SIG-M5 (cell line): ENCODE data around the gene IGSF9.

ENCODE experiments used
- DNase-seq: peaks from one replicate; lab custom pipeline; 2025; lab: John Stamatoyannopoulos, UW

The IGSF9 gene

DNA sequence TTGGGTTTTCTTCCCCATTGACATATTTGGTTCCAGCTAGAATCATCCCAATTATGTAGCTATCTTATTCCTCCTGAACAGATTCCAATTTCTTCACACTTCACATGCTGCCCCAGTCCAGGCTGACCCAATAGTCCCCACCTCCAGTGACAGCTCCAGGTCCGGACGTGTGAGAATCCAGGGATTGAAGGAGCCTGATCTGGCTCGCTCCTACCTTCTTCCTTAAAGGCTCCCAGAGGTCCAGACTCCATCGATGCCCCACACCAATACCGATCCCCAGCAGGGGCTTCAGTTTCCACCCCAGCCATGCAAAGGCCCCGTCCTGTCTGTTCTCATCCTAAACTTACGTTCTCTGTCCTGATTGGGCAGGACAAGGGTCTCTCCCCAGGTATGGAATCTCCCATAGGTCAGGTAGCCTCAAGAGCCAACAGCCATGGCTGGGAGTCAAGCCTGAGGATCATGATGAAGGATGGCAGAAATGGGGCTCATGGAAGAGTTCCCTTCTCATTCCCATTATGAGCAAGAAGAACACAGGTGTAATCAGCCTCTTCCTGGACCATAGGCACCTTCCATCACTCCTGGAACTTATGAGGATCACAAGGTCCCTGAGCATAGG is 29.0 kb upstream of the IGSF9 start:
- DNase-seq, result no peak

GRCh38 chr1:159973350-159973940 is 28.0 kb upstream of the IGSF9 start:
- DNase-seq, result no peak

- DNase-seq, result no peak
These were observed 27.2 kb upstream of the IGSF9 start for GRCh38 chr1:159972443-159973205.

- no peak for DNase-seq
These were observed 25.5 kb upstream of the IGSF9 start for GRCh38 chr1:159970932-159971342.

- DNase-seq, result no peak
These were observed 23.5 kb upstream of the IGSF9 start for GRCh38 chr1:159968901-159969300.

GRCh38 chr1:159965263-159965662 is 19.9 kb upstream of the IGSF9 start:
- no peak for DNase-seq

- no peak for DNase-seq
These were observed 18.7 kb upstream of the IGSF9 start for GRCh38 chr1:159964144-159964543.

DNA sequence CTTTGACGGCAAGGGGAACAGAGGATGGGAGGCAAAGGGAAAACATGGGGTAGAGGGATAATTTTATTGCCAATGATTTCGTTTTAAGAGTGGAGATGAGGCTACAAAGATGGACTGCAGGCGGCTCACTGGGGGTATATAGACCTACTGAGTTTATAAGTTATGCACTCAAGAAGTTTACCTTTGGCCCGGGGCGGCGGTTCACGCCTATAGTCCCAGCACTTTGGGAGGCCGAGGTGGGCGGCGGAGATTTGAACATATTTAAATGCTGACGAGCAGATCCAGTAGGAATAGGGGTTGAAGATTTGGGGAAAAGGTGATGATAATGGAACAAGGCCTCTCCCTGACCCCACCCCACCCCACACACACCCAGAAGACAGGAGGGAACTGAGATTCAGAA is 16.8 kb upstream of the IGSF9 start:
- DNase-seq, result no peak

GRCh38 chr1:159961636-159962035 is 16.2 kb upstream of the IGSF9 start:
- DNase-seq, result no peak

GRCh38 chr1:159960721-159961381 is 15.4 kb upstream of the IGSF9 start:
- DNase-seq, result no peak

DNA sequence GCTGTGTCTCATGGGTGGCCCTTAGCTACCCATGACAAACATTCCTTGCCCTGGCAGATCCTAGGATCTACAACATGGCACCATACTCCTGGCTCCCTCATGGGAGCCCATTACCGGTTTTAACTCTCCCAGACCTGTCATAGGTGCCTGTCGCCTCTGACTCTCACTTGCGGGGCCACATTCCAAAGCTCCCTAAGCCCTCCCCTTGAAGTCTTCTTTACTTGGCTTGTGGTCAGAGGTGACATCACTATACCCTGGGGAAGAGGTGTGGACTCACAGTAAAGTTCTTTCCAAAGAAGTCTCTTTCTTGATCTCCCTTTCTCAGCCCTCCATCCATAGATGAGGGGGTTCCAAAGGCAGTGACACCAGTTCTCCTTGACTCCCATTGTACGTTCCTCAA is 14.0 kb upstream of the IGSF9 start:
- no peak for DNase-seq

DNA sequence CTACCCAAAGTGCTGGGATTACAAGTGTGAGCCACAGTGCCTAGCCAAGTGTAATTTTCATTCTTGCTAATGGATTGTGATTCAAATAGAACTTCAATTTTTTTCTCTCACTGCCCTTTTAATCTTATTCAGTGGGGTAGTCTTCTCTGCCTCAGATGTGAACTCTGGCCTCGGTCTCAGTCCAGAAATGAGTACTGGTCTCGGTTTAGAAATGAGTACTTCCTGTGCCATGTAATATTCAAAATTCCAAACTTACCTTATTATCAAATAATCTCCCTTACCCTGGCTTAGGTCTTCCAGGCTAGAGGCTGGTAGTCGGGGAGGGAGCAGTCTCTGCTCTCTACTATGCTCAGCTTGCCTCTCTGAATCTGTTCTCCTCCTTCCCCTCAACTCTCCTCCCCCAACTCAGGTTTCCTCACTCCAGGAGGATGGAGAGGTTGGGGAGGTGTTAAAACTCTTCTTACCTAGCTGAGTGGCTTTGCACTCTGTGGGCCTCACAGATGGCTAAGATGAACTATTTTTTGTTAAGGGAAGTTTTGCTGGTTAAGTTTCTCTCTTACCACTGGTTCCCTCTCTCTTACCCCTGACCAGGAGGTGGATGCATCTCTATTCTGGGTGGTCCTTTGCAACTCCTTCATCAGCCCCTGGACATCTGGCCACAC is 13.4 kb upstream of the IGSF9 start:
- no peak for DNase-seq

- DNase-seq, result no peak
These were observed 12.4 kb upstream of the IGSF9 start for GRCh38 chr1:159957824-159958268.

GRCh38 chr1:159955456-159955855 is 10.0 kb upstream of the IGSF9 start:
- no peak for DNase-seq

GRCh38 chr1:159953536-159954515 is 8.4 kb upstream of the IGSF9 start, which contains the start of gene SLAMF9:
Gene SLAMF9 (minus strand): TSS chr1:159954237. CDS start chr1:159954137, 100 bp downstream.
- no peak for DNase-seq

- DNase-seq, result no peak
These were observed 7.5 kb upstream of the IGSF9 start for GRCh38 chr1:159952932-159953331.

DNA sequence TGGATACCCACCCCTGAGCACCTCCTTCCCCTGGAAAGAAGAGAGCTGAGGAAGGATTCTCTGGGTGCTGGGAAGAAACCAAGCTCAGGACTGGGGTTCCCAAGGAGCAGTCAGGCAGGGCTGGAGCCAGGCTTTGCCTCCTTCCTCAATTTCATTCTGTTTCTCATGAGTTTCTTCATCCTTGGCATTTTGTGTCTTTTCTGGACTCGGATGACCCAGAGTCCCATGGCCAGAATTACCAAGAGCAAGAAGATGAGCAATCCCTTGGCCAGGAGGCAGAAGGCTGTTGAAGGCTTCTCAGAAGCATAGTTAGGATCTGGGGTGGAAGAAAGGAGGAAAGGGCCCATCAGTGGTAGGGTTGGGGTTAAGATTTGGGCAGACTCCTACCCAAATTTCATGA is 6.1 kb upstream of the IGSF9 start:
- no peak for DNase-seq

DNA sequence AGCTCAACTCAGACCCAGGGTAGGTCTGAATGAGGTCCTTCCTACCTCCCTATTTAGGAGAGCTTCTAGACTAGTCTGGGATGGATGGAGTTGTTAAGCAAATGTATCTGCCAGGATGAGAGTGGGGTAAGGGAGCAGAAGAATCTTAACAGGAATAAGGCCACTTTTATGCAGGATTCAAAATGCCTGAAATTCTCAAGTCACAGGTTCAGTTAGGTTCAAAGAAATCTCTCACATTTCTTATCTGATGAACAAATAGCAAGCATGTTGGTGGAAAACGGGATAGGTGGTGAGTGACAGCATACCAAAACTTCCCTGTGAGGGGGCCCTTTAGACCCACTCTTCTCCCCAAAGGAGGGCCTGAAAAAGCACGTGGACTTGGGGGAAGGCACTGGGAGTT is 5.6 kb upstream of the IGSF9 start:
- no peak for DNase-seq

DNA sequence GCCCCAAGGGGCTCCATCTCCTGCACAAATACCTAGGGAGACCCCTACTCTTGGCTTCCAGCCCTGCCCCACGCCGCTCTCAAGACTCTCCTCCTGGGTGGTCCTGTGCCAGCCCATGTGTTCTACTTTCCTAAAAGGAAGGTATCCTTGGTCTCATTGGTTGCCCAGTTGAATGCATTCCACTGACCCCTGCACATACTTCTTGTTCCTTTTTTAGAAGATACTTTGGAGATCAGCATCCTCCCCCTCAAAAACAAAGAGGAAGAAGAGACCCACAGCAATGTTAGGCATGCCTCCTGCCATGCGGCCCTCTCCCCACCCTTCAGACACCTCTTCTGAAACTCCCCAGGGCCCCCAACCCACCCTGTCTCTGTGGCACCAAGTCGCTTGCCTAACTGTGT is 4.6 kb upstream of the IGSF9 start:
- DNase-seq, result no peak

DNA sequence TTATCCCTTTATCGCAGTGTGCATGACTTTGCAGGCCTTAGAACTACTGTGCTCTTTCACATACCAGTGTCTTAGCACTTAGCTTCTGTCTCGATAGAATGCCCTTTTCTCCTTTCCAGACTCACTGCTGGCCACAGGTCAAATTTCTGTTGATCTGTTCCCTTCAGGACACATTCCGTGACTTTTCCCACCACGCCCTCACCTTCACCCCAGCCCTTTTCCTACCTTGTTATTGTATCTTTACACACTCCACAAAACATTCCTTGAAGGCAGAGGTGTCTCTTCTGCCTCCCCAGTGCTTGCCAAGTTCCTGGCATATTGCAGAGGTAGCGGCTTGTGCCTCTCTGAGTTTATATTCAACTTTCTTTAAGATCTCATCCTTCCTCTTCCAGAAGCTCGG is 3.7 kb upstream of the IGSF9 start:
- DNase-seq, result no peak

DNA sequence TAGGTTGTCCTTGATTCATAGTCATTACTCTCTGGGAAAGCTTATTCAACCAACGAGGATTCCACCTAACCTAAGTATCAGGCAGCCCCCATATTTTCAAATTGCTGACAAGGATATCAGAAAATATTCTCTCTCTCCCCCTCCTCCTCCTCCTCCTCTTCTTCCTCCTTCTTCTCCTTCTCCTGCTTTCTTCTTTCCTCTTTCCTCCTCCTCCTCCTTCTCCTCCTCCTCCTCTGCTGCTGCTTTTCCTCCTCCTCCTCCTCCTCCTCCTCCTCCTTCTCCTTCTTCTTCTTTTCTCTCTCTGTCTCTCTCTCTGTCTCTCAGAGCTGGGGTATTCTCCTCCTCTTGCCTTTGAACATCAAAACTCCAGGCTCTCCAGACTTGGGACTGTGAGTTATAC is 2.5 kb upstream of the IGSF9 start:
- no peak for DNase-seq
